ENCODE measurements around the gene MTHFD1L.
A peak's percentile ranks its signal among the peaks of the same experiment; 100 is the strongest.
"Not testable (repeated sequence)": the region's sequence is repeated elsewhere in the genome, so short reads cannot be mapped to it uniquely, and the experiment has no call there.

The MTHFD1L gene

GRCh38 chr6:150835620-150836019 is 29.9 kb upstream of the MTHFD1L start:
- DNase-seq (ENCODE audit: low read depth, low spot score) = no peak

GRCh38 chr6:150840185-150840584 is 25.3 kb upstream of the MTHFD1L start:
- TF ChIP-seq, protein P1, sequence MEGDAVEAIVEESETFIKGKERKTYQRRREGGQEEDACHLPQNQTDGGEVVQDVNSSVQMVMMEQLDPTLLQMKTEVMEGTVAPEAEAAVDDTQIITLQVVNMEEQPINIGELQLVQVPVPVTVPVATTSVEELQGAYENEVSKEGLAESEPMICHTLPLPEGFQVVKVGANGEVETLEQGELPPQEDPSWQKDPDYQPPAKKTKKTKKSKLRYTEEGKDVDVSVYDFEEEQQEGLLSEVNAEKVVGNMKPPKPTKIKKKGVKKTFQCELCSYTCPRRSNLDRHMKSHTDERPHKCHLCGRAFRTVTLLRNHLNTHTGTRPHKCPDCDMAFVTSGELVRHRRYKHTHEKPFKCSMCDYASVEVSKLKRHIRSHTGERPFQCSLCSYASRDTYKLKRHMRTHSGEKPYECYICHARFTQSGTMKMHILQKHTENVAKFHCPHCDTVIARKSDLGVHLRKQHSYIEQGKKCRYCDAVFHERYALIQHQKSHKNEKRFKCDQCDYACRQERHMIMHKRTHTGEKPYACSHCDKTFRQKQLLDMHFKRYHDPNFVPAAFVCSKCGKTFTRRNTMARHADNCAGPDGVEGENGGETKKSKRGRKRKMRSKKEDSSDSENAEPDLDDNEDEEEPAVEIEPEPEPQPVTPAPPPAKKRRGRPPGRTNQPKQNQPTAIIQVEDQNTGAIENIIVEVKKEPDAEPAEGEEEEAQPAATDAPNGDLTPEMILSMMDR (IDR thresholded peaks at IDR 0.05; ENCODE audit: low read depth, low read length) = no peak
- no peak overlapping the region for H3K4me3 ChIP-seq (ENCODE audit: low read depth, low read length)
- no peak for DNase-seq (ENCODE audit: low read depth, low spot score)
- in situ Hi-C loops (cut with HindIII; ENCODE audit: low sequenced_read_pairs) = no loop called here

More at GRCh38 chr6:150835620-150836019, 29.9 kb upstream of the MTHFD1L start:
- in situ Hi-C loops (cut with HindIII; ENCODE audit: low sequenced_read_pairs) = no loop called here
- H3K4me3 ChIP-seq (ENCODE audit: low read depth, low read length) = no peak overlapping the region
- TF ChIP-seq, protein P1 (IDR thresholded peaks at IDR 0.05; ENCODE audit: low read depth, low read length) = no peak

DNA sequence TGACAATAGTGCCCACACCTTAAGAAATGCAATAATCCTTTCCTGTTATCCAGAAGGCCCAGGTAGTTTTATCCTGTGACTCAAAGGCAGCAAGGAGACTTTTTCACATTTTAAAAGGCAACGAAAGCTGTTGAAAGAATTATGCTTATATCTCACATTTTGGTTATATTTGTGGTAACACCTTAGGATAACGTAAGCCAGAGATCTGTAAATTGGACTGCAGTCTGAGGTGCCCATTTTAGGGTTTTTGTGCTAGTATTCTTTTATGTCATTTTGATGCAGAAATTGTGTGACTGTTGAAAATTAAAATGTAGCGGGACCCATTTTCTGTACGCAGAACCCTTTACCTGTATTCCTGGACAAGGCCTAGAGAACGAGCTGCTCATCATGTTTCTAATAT is 24.3 kb upstream of the MTHFD1L start:
- TF ChIP-seq, protein P1 (IDR thresholded peaks at IDR 0.05; ENCODE audit: low read depth, low read length) = no peak
- no peak overlapping the region for H3K4me3 ChIP-seq (ENCODE audit: low read depth, low read length)
- in situ Hi-C loops (cut with HindIII; ENCODE audit: low sequenced_read_pairs) = no loop called here
- no peak for DNase-seq (ENCODE audit: low read depth, low spot score)

DNA sequence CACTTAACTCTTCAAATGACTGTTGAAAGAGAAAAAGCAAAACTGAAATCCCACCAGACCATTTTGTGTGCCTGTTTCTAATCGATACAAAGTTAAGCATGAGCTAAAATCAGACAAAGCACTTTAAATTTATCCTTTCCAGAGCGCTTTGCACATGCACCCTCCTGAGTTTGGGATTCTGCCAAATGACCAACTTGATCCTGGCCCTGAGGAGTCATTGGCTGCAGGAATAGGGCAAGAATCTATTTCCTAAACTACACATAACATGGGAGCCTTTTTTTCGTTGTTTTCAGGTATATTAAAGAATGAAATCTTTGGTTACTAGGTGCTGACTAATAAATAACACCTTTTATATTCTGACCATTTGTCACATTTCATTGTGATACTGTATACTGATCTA is 23.8 kb upstream of the MTHFD1L start:
- DNase-seq (ENCODE audit: low read depth, low spot score) = peak; percentile 30
- TF ChIP-seq, protein P1 (IDR thresholded peaks at IDR 0.05; ENCODE audit: low read depth, low read length) = no peak
- no peak overlapping the region for H3K4me3 ChIP-seq (ENCODE audit: low read depth, low read length)
- in situ Hi-C loops (cut with HindIII; ENCODE audit: low sequenced_read_pairs) = no loop called here

GRCh38 chr6:150844371-150844770 is 21.1 kb upstream of the MTHFD1L start:
- no peak overlapping the region for H3K4me3 ChIP-seq (ENCODE audit: low read depth, low read length)
- in situ Hi-C loops (cut with HindIII; ENCODE audit: low sequenced_read_pairs) = no loop called here
- no peak for DNase-seq (ENCODE audit: low read depth, low spot score)
- TF ChIP-seq, protein P1 (IDR thresholded peaks at IDR 0.05; ENCODE audit: low read depth, low read length) = no peak

DNA sequence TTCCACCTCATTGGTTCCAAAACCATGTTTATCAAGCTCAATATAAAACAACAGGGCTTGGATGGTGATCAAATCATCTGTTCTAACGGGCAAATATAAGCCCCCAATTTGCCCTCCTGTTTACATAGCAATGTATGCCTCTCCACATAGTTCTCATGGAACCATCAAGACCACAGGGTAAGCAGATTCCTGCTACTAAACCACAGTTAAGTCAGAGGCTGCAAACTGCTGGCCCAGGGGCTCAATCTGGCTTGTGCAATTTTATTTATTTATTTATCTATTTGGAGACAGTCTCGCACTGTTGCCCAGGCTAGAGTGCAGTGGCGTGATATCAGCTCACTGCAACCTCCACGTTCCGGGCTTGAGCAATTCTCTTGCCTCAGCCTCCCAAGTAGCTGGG is 18.9 kb upstream of the MTHFD1L start:
- in situ Hi-C loops (cut with HindIII; ENCODE audit: low sequenced_read_pairs) = no loop called here
- H3K4me3 ChIP-seq (ENCODE audit: low read depth, low read length) = no peak overlapping the region
- no peak for DNase-seq (ENCODE audit: low read depth, low spot score)
- TF ChIP-seq, protein P1 (IDR thresholded peaks at IDR 0.05; ENCODE audit: low read depth, low read length) = no peak

GRCh38 chr6:150848400-150848799 is 17.1 kb upstream of the MTHFD1L start:
- DNase-seq (ENCODE audit: low read depth, low spot score) = no peak
- H3K4me3 ChIP-seq (ENCODE audit: low read depth, low read length) = no peak overlapping the region
- in situ Hi-C loops (cut with HindIII; ENCODE audit: low sequenced_read_pairs) = no loop called here
- TF ChIP-seq, protein P1 (IDR thresholded peaks at IDR 0.05; ENCODE audit: low read depth, low read length) = no peak

DNA sequence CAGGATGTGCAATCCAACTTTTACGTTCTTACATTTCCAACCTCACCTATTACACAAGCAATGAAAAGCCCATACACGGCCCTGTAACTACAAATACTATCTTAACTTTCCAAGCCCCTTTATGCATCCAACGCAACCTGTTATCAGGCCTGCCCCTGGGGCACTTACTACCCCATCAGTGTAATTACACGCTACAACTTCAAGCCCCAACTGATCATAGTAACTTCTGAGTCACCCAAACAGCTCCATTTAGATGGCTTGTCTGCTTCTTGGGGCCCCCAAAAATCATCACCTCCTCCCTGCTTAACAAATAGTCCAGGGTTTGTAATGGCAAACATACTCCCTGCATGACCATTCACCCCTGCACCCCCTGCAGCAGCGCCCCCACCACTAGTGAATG is 11.1 kb upstream of the MTHFD1L start:
- in situ Hi-C loops (cut with HindIII; ENCODE audit: low sequenced_read_pairs); DNase-seq (ENCODE audit: low read depth, low spot score): not testable (repeated sequence)
- H3K4me3 ChIP-seq (ENCODE audit: low read depth, low read length) = peak overlapping the region; percentile 5

GRCh38 chr6:150855171-150855570 is 10.3 kb upstream of the MTHFD1L start:
- in situ Hi-C loops (cut with HindIII; ENCODE audit: low sequenced_read_pairs); H3K4me3 ChIP-seq (ENCODE audit: low read depth, low read length); DNase-seq (ENCODE audit: low read depth, low spot score): not testable (repeated sequence)

Measured in astrocyte of the spinal cord (primary cell).